ENCODE results near the gene TBP. TPM values are rescaled to one million over a fixed set of nuclear protein-coding genes. Genes with fewer than 3 reads are reported as not detected.

Gene TBP
- total and polyA plus RNA-seq, 2 of the 13 experiments (the other 11 are each of a cell fraction or from before 2014, with no cell fraction given) = 21.7 to 28.1 TPM

GRCh38 chr6:170554013-170554795, at the start of gene TBP (continued):
- TF ChIP-seq PAWR (CRISPR knock-in tag; IDR thresholded peaks at IDR 0.05; ENCODE audit: borderline replicate concordance) = no peak
- peak; percentile 99 for TF ChIP-seq ZFX (CRISPR knock-in tag; IDR thresholded peaks at IDR 0.05; ENCODE audit: low read depth)
- no peak; the same call in 1 of the 2 replicates for TF ChIP-seq BRD4 (CRISPR knock-in tag; IDR thresholded peaks at IDR 0.05)
- TF ChIP-seq, protein P1, sequence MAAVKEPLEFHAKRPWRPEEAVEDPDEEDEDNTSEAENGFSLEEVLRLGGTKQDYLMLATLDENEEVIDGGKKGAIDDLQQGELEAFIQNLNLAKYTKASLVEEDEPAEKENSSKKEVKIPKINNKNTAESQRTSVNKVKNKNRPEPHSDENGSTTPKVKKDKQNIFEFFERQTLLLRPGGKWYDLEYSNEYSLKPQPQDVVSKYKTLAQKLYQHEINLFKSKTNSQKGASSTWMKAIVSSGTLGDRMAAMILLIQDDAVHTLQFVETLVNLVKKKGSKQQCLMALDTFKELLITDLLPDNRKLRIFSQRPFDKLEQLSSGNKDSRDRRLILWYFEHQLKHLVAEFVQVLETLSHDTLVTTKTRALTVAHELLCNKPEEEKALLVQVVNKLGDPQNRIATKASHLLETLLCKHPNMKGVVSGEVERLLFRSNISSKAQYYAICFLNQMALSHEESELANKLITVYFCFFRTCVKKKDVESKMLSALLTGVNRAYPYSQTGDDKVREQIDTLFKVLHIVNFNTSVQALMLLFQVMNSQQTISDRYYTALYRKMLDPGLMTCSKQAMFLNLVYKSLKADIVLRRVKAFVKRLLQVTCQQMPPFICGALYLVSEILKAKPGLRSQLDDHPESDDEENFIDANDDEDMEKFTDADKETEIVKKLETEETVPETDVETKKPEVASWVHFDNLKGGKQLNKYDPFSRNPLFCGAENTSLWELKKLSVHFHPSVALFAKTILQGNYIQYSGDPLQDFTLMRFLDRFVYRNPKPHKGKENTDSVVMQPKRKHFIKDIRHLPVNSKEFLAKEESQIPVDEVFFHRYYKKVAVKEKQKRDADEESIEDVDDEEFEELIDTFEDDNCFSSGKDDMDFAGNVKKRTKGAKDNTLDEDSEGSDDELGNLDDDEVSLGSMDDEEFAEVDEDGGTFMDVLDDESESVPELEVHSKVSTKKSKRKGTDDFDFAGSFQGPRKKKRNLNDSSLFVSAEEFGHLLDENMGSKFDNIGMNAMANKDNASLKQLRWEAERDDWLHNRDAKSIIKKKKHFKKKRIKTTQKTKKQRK (IDR thresholded peaks at IDR 0.05; ENCODE audit: low read length) = no peak
- TF ChIP-seq HDAC2 (CRISPR knock-in tag; IDR thresholded peaks at IDR 0.05) = peak; percentile 93
- no peak for TF ChIP-seq ZNF720 (CRISPR knock-in tag; IDR thresholded peaks at IDR 0.05)
- no peak for TF ChIP-seq PAF1 (CRISPR knock-in tag; IDR thresholded peaks at IDR 0.05)
- 0 out of 2 replicates have a peak, but pooled peaks have one; percentile 38 for TF ChIP-seq DZIP1 (CRISPR knock-in tag; IDR thresholded peaks at IDR 0.05)
- peak; percentile 92 for TF ChIP-seq ZNF407 (CRISPR knock-in tag; IDR thresholded peaks at IDR 0.05; ENCODE audit: not compliant biosample characterization)
- peak; percentile 98 for TF ChIP-seq KDM5A (IDR thresholded peaks at IDR 0.05; ENCODE audit: borderline replicate concordance, low read length)
- peak; percentile 26; the same call in 1 of the 2 replicates for TF ChIP-seq SIX1 (CRISPR knock-in tag; IDR thresholded peaks at IDR 0.05; ENCODE audit: borderline replicate concordance)
- TF ChIP-seq ZNF567 (CRISPR knock-in tag; IDR thresholded peaks at IDR 0.05; ENCODE audit: borderline replicate concordance) = 0 out of 2 replicates have a peak, but pooled peaks have one; percentile 64
- no peak for TF ChIP-seq XRCC5 (optimal IDR thresholded peaks at IDR 0.05; ENCODE audit: low read length)

Measured in HepG2 (cell line).